ENCODE results near the gene NYAP2.

NYAP2 gene

GRCh38 chr2:225472161-225472560 lies 72.7 kb downstream of the NYAP2 start:
- no peak for DNase-seq (ENCODE audit: extremely low read depth in 1 of 2, low read depth in 1 of 2)

- no peak for DNase-seq (ENCODE audit: extremely low read depth in 1 of 2, low read depth in 1 of 2)
Measured at GRCh38 chr2:225479386-225479785, 79.9 kb downstream of the NYAP2 start.

GRCh38 chr2:225484751-225485150 lies 85.2 kb downstream of the NYAP2 start:
- DNase-seq (ENCODE audit: extremely low read depth in 1 of 2, low read depth in 1 of 2): no peak

GRCh38 chr2:225486236-225486635 lies 86.7 kb downstream of the NYAP2 start:
- no peak for DNase-seq (ENCODE audit: extremely low read depth in 1 of 2, low read depth in 1 of 2)

- DNase-seq (ENCODE audit: extremely low read depth in 1 of 2, low read depth in 1 of 2): no peak
Measured at GRCh38 chr2:225487878-225488416, 88.4 kb downstream of the NYAP2 start.

- DNase-seq (ENCODE audit: extremely low read depth in 1 of 2, low read depth in 1 of 2): no peak
Measured at GRCh38 chr2:225488743-225489142, 89.2 kb downstream of the NYAP2 start.

- no peak for DNase-seq (ENCODE audit: extremely low read depth in 1 of 2, low read depth in 1 of 2)
Measured at GRCh38 chr2:225493420-225494099, 94.0 kb downstream of the NYAP2 start.

GRCh38 chr2:225494100-225494459 lies 94.6 kb downstream of the NYAP2 start:
- no peak for DNase-seq (ENCODE audit: extremely low read depth in 1 of 2, low read depth in 1 of 2)

- no peak for DNase-seq (ENCODE audit: extremely low read depth in 1 of 2, low read depth in 1 of 2)
Measured at GRCh38 chr2:225495706-225496105, 96.2 kb downstream of the NYAP2 start.

GRCh38 chr2:225496568-225496967 lies 97.1 kb downstream of the NYAP2 start:
- DNase-seq (ENCODE audit: extremely low read depth in 1 of 2, low read depth in 1 of 2): no peak

GRCh38 chr2:225497166-225497565 lies 97.7 kb downstream of the NYAP2 start:
- DNase-seq (ENCODE audit: extremely low read depth in 1 of 2, low read depth in 1 of 2): no peak

- no peak for DNase-seq (ENCODE audit: extremely low read depth in 1 of 2, low read depth in 1 of 2)
Measured at GRCh38 chr2:225501022-225501421, 101.5 kb downstream of the NYAP2 start.

- no peak for DNase-seq (ENCODE audit: extremely low read depth in 1 of 2, low read depth in 1 of 2)
Measured at GRCh38 chr2:225502971-225503370, 103.5 kb downstream of the NYAP2 start.

GRCh38 chr2:225510796-225511195 lies 111.3 kb downstream of the NYAP2 start:
- no peak for DNase-seq (ENCODE audit: extremely low read depth in 1 of 2, low read depth in 1 of 2)

GRCh38 chr2:225512469-225512868 lies 113.0 kb downstream of the NYAP2 start:
- no peak for DNase-seq (ENCODE audit: extremely low read depth in 1 of 2, low read depth in 1 of 2)

- no peak for DNase-seq (ENCODE audit: extremely low read depth in 1 of 2, low read depth in 1 of 2)
Measured at GRCh38 chr2:225512876-225513540, 113.5 kb downstream of the NYAP2 start.

GRCh38 chr2:225515033-225515432 lies 115.5 kb downstream of the NYAP2 start:
- no peak for DNase-seq (ENCODE audit: extremely low read depth in 1 of 2, low read depth in 1 of 2)

- no peak for DNase-seq (ENCODE audit: extremely low read depth in 1 of 2, low read depth in 1 of 2)
Measured at GRCh38 chr2:225526760-225527390, 127.4 kb downstream of the NYAP2 start.

GRCh38 chr2:225531559-225531958 lies 132.0 kb downstream of the NYAP2 start:
- no peak for DNase-seq (ENCODE audit: extremely low read depth in 1 of 2, low read depth in 1 of 2)

GRCh38 chr2:225532096-225532495 lies 132.6 kb downstream of the NYAP2 start:
- DNase-seq (ENCODE audit: extremely low read depth in 1 of 2, low read depth in 1 of 2): no peak

GRCh38 chr2:225534037-225534436 lies 134.5 kb downstream of the NYAP2 start:
- no peak for DNase-seq (ENCODE audit: extremely low read depth in 1 of 2, low read depth in 1 of 2)

- no peak for DNase-seq (ENCODE audit: extremely low read depth in 1 of 2, low read depth in 1 of 2)
Measured at GRCh38 chr2:225534697-225535096, 135.2 kb downstream of the NYAP2 start.

All from stimulated activated CD8-positive, alpha-beta memory T cell treated with anti-CD3 and anti-CD28 coated beads, Interleukin-7, amount 100 ng/mL, for 48 hours (primary cell).